ENCODE measurements around the gene CEP128. TPM values are rescaled to one million over a fixed set of nuclear protein-coding genes. Genes with fewer than 3 reads are reported as not detected.

The CEP128 gene
- total and polyA plus RNA-seq, 2 donors from 2014 or later: 0.43 to 9.0 TPM

DNA sequence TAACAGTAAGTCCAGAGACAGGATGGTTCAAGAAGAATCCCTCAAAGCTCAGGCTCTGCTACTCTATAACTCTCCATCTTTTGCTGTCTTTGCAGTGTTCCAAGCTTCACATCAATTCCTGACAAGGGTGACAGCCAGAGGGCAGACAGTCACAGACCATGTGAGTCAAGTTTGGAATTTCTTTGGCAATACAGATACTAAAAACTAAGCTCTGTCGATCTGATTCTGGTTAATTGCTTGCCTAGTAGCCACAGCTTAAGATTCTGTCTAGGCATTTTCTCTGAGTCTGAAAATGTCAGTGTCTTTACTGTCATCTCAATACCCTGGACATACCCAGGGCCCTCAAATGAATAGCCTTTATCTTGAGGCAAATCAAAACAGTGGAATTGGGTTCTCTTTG lies 153.7 kb downstream of the CEP128 start:
- intact Hi-C loops (cut with DNase I): no loop called here
- no peaks in the 10 kb centered on the region for H3K9me3 ChIP-seq (ENCODE audit: control insufficient read depth in 2 of 3, insufficient read depth in 1 of 3, low read length in 3 of 3)
- no peak overlapping the region for H3K9ac ChIP-seq (ENCODE audit: low read length in 3 of 3)
- no peaks in the 10 kb centered on the region for H3K36me3 ChIP-seq (ENCODE audit: control insufficient read depth in 2 of 3, insufficient read depth in 3 of 3, low read length in 3 of 3)
- TF ChIP-seq, protein P1, sequence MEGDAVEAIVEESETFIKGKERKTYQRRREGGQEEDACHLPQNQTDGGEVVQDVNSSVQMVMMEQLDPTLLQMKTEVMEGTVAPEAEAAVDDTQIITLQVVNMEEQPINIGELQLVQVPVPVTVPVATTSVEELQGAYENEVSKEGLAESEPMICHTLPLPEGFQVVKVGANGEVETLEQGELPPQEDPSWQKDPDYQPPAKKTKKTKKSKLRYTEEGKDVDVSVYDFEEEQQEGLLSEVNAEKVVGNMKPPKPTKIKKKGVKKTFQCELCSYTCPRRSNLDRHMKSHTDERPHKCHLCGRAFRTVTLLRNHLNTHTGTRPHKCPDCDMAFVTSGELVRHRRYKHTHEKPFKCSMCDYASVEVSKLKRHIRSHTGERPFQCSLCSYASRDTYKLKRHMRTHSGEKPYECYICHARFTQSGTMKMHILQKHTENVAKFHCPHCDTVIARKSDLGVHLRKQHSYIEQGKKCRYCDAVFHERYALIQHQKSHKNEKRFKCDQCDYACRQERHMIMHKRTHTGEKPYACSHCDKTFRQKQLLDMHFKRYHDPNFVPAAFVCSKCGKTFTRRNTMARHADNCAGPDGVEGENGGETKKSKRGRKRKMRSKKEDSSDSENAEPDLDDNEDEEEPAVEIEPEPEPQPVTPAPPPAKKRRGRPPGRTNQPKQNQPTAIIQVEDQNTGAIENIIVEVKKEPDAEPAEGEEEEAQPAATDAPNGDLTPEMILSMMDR (IDR thresholded peaks at IDR 0.05; ENCODE audit: borderline replicate concordance, extremely low read depth, insufficient read depth): no peak
- no peak overlapping the region for H3K27ac ChIP-seq (ENCODE audit: low read depth in 2 of 2, low read length in 2 of 2)
- no peak for FAIRE-seq
- no peak overlapping the region for H3K4me3 ChIP-seq (ENCODE audit: low read length in 3 of 3)
- no peaks in the 10 kb centered on the region for H3K4me1 ChIP-seq (ENCODE audit: control insufficient read depth in 2 of 3, insufficient read depth in 2 of 3, low read depth in 1 of 3, low read length in 3 of 3)
- DNase-seq: no peak
- H3K27me3 ChIP-seq (ENCODE audit: control insufficient read depth, insufficient read depth, low read length): no peaks in the 10 kb centered on the region

DNA sequence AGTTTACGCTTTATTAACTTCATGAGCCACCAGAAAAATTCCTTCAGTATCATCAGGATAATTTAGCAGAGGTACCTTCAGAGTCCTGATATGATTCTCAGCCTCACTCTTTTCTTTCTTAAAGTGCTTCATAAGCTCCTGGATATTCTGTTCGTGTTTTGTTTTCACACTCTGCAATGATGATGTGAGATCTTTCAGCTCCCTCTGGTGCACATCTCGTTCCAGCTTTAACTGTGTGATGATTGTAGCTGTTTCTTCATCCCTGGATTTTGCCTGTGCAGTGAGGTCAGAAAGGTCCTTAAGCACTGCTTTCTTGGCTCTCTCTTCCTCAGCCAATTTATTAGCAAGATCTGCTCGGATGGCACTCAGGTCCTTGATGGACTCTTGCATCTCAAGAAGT lies 156.7 kb downstream of the CEP128 start:
- TF ChIP-seq, protein P1 (IDR thresholded peaks at IDR 0.05; ENCODE audit: borderline replicate concordance, extremely low read depth, insufficient read depth): no peak
- FAIRE-seq: no peak
- H3K36me3 ChIP-seq (ENCODE audit: control insufficient read depth in 2 of 3, insufficient read depth in 3 of 3, low read length in 3 of 3): no peaks in the 10 kb centered on the region
- no peaks in the 10 kb centered on the region for H3K9me3 ChIP-seq (ENCODE audit: control insufficient read depth in 2 of 3, insufficient read depth in 1 of 3, low read length in 3 of 3)
- H3K27ac ChIP-seq (ENCODE audit: low read depth in 2 of 2, low read length in 2 of 2): no peak overlapping the region
- H3K27me3 ChIP-seq (ENCODE audit: control insufficient read depth, insufficient read depth, low read length): no peaks in the 10 kb centered on the region
- H3K4me3 ChIP-seq (ENCODE audit: low read length in 3 of 3): no peak overlapping the region
- intact Hi-C loops (cut with DNase I): no loop called here
- peak in 2 of 5 donors; percentile 0 to 10 for DNase-seq
- no peaks in the 10 kb centered on the region for H3K4me1 ChIP-seq (ENCODE audit: control insufficient read depth in 2 of 3, insufficient read depth in 2 of 3, low read depth in 1 of 3, low read length in 3 of 3)
- H3K9ac ChIP-seq (ENCODE audit: low read length in 3 of 3): no peak overlapping the region

DNA sequence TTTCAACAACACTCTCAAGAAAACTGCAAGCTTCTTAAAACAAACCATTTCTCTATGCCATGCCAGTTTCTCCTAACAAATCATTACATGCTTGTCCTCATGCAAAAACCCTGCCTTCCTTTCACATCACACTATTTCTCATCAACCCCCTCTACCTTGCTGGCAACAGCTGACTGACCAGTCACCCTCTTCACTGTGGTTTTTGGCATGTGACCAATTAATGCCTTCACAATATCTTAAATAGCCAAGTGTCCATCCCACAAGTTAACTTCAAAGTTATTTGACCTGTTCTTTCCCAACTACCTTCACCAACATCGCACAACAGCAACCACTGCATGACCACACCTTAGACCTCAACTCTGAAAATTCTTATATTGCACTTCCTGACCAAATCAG lies 159.6 kb downstream of the CEP128 start:
- no peaks in the 10 kb centered on the region for H3K9me3 ChIP-seq (ENCODE audit: control insufficient read depth in 2 of 3, insufficient read depth in 1 of 3, low read length in 3 of 3)
- FAIRE-seq (no peak), DNase-seq (no peak)
- no peaks in the 10 kb centered on the region for H3K4me1 ChIP-seq (ENCODE audit: control insufficient read depth in 2 of 3, insufficient read depth in 2 of 3, low read depth in 1 of 3, low read length in 3 of 3)
- TF ChIP-seq, protein P1 (IDR thresholded peaks at IDR 0.05; ENCODE audit: borderline replicate concordance, extremely low read depth, insufficient read depth): no peak
- H3K4me3 ChIP-seq (ENCODE audit: low read length in 3 of 3): no peak overlapping the region
- intact Hi-C loops (cut with DNase I): no loop called here
- H3K27me3 ChIP-seq (ENCODE audit: control insufficient read depth, insufficient read depth, low read length): no peaks in the 10 kb centered on the region
- H3K9ac ChIP-seq (ENCODE audit: low read length in 3 of 3): no peak overlapping the region
- H3K27ac ChIP-seq (ENCODE audit: low read depth in 2 of 2, low read length in 2 of 2): no peak overlapping the region
- no peaks in the 10 kb centered on the region for H3K36me3 ChIP-seq (ENCODE audit: control insufficient read depth in 2 of 3, insufficient read depth in 3 of 3, low read length in 3 of 3)

DNA sequence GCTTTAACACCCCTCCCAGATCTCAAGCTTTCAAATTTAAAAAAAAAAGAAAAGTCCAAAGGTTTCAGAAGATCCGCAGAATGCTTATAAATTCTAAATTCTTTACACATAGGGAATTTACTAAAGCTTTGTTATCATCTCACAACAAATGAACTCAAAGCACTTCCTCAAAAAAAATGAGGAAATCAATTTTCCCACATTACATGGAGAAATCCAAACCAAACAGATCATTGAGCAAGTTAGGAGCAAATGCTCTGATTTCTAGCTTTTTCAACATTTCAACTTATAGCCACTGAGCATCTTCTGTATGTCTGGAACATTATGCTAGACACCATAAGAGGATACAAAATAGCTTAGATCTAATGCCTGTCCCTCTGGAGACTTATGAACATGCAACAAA lies 161.0 kb downstream of the CEP128 start:
- FAIRE-seq: no peak
- no peak for DNase-seq
- intact Hi-C loops (cut with DNase I): no loop called here

More for the DNA sequence above, 161.0 kb downstream of the CEP128 start:
- H3K4me1 ChIP-seq (ENCODE audit: control insufficient read depth in 2 of 3, insufficient read depth in 2 of 3, low read depth in 1 of 3, low read length in 3 of 3): no peaks in the 10 kb centered on the region
- TF ChIP-seq, protein P1 (IDR thresholded peaks at IDR 0.05; ENCODE audit: borderline replicate concordance, extremely low read depth, insufficient read depth): no peak
- no peaks in the 10 kb centered on the region for H3K36me3 ChIP-seq (ENCODE audit: control insufficient read depth in 2 of 3, insufficient read depth in 3 of 3, low read length in 3 of 3)
- H3K27ac ChIP-seq (ENCODE audit: low read depth in 2 of 2, low read length in 2 of 2): no peak overlapping the region
- no peak overlapping the region for H3K9ac ChIP-seq (ENCODE audit: low read length in 3 of 3)
- H3K4me3 ChIP-seq (ENCODE audit: low read length in 3 of 3): no peak overlapping the region
- H3K9me3 ChIP-seq (ENCODE audit: control insufficient read depth in 2 of 3, insufficient read depth in 1 of 3, low read length in 3 of 3): no peaks in the 10 kb centered on the region
- H3K27me3 ChIP-seq (ENCODE audit: control insufficient read depth, insufficient read depth, low read length): no peaks in the 10 kb centered on the region
